CD14-positive monocyte (primary cell): Measurements from ENCODE around the gene FZD7. TPM values are rescaled to one million over a fixed set of nuclear protein-coding genes. Genes with fewer than 3 reads are reported as not detected.

Experiments used
- DNase-seq, 3 donors: peaks; one replicate each; pipeline ENCODE4 v3.0.0-alpha.2; 2011 to 2022
- H2AFZ ChIP-seq: 2 replicates; pipeline ENCODE4 v1.6.0; 2012; ENCODE audit warnings: mild to moderate bottlenecking, low read depth, low read length, inconsistent platforms; ENCODE audit not compliant: insufficient read depth, poor library complexity, severe bottlenecking
- H3K27ac ChIP-seq, 2 donors: 1 replicate in 1 of 2; 2 replicates in 1 of 2; pipeline ENCODE4 v1.5.1; 2012 to 2013; ENCODE audit warnings: low read length in 2 of 2, control low read depth in 1 of 2, inconsistent platforms in 1 of 2, low read depth in 1 of 2, mild to moderate bottlenecking in 1 of 2
- H3K27me3 ChIP-seq, 2 donors: one replicate each; pipeline versions ENCODE4 v1.6.0 to v1.6.1; 2011 to 2013; ENCODE audit warnings: low read length in 2 of 2; ENCODE audit not compliant: control insufficient read depth in 2 of 2, insufficient read depth in 2 of 2
- H3K36me3 ChIP-seq, 2 donors: replicated peaks in 1 of 2; 1 replicate in 1 of 2; 2 replicates in 1 of 2; pipeline versions ENCODE4 v1.5.1 to v1.6.1; 2012 to 2013; ENCODE audit warnings: low read length in 2 of 2, control low read depth in 1 of 2, inconsistent platforms in 1 of 2, mild to moderate bottlenecking in 1 of 2; ENCODE audit not compliant: insufficient read depth in 2 of 2, control insufficient read depth in 1 of 2
- H3K4me1 ChIP-seq, 2 donors: 1 replicate in 1 of 2; 2 replicates in 1 of 2; pipeline versions ENCODE4 v1.5.1 to v1.6.1; 2012 to 2013; ENCODE audit warnings: low read length in 2 of 2, control low read depth in 1 of 2, inconsistent platforms in 1 of 2, mild to moderate bottlenecking in 1 of 2, moderate library complexity in 1 of 2; ENCODE audit not compliant: insufficient read depth in 2 of 2, control insufficient read depth in 1 of 2
- H3K4me2 ChIP-seq: replicated peaks from 2 replicates; pipeline ENCODE3; 2012; ENCODE audit warnings: low read length, moderate library complexity, mild to moderate bottlenecking; ENCODE audit not compliant: poor library complexity, severe bottlenecking; ENCODE audit errors: extremely low read depth
- H3K4me3 ChIP-seq, 3 experiments: fragments of 200-600 bp in 1 of 3; sonication (generic) in 1 of 3; replicated peaks in 1 of 3; 1 replicate in 2 of 3; 2 replicates in 1 of 3; pipeline ENCODE4 v1.5.1; 2011 to 2013; ENCODE audit warnings: low read length in 3 of 3, mild to moderate bottlenecking in 3 of 3, control low read depth in 2 of 3, low read depth in 2 of 3, inconsistent platforms in 1 of 3, moderate library complexity in 1 of 3
- H3K79me2 ChIP-seq: 2 replicates; pipeline ENCODE4 v1.6.0; 2012; ENCODE audit warnings: mild to moderate bottlenecking, control low read depth, inconsistent platforms, low read length, moderate library complexity; ENCODE audit not compliant: insufficient read depth
- H3K9ac ChIP-seq: 2 replicates; pipeline ENCODE4 v1.6.0; 2017; ENCODE audit warnings: low read length, mild to moderate bottlenecking; ENCODE audit not compliant: insufficient read depth, poor library complexity, severe bottlenecking
- H3K9me3 ChIP-seq, 2 donors: replicated peaks in 1 of 2; 1 replicate in 1 of 2; 2 replicates in 1 of 2; pipeline versions ENCODE4 v1.5.1 to v1.6.1; 2012 to 2013; ENCODE audit warnings: low read length in 2 of 2, control low read depth in 1 of 2; ENCODE audit not compliant: control insufficient read depth in 1 of 2, insufficient read depth in 1 of 2
- H4K20me1 ChIP-seq: 2 replicates; pipeline ENCODE4 v1.6.0; 2012; ENCODE audit warnings: mild to moderate bottlenecking, low read length, control low read depth, moderate library complexity; ENCODE audit not compliant: insufficient read depth
- H3K27ac Mint-ChIP-seq, 7 donors: one replicate each; pipeline ENCODE4 v1.8.0; 2020; ENCODE audit warnings: mild to moderate bottlenecking in 7 of 7, mixed read lengths in 7 of 7, moderate library complexity in 6 of 7, inconsistent platforms in 2 of 7
- H3K27me3 Mint-ChIP-seq, 3 donors: one replicate each; pipeline ENCODE4 v1.8.0; 2021 to 2022; ENCODE audit warnings: low read depth in 3 of 3, mild to moderate bottlenecking in 3 of 3, mixed read lengths in 3 of 3, moderate library complexity in 3 of 3, inconsistent platforms in 1 of 3
- H3K36me3 Mint-ChIP-seq, 2 donors: one replicate each; pipeline ENCODE4 v1.8.0; 2020; ENCODE audit warnings: mixed read lengths in 2 of 2, inconsistent platforms in 1 of 2, mild to moderate bottlenecking in 1 of 2
- H3K4me1 Mint-ChIP-seq: one replicate; pipeline ENCODE4 v1.8.0; 2020; ENCODE audit warnings: mild to moderate bottlenecking, mixed read lengths
- H3K4me3 Mint-ChIP-seq, 2 donors: one replicate each; pipeline ENCODE4 v1.8.0; 2020; ENCODE audit warnings: mild to moderate bottlenecking in 2 of 2, mixed read lengths in 2 of 2, moderate library complexity in 1 of 2
- H3K9me3 Mint-ChIP-seq, 7 donors: one replicate each; pipeline ENCODE4 v1.8.0; 2020 to 2022; ENCODE audit warnings: mixed read lengths in 7 of 7, mild to moderate bottlenecking in 6 of 7, moderate library complexity in 6 of 7, inconsistent platforms in 2 of 7
- CTCF ChIP-seq: fragments of 200-600 bp; IDR thresholded peaks from one replicate; pipeline ENCODE4 v1.8.0; 2022; ENCODE audit warnings: antibody characterized with exemption, mild to moderate bottlenecking
- WGBS: methylation state at CpG from one replicate; pipeline ENCODE4 v1.1.5; 2013; ENCODE audit warnings: missing lambda C conversion rate; ENCODE audit not compliant: insufficient coverage; 5-methylcytosine and 5-hydroxymethylcytosine counted together
- intact Hi-C, 2 donors: fragments of 100-400 bp; cut with micrococcal nuclease; formaldehyde crosslinking; loops; one replicate each; pipeline versions ENCODE4 v1.15.0 to v1.15.1; 2023
- polyA plus RNA-seq, 3 donors: library from polyadenylated mRNA; depleted of rRNA in 1 of 3; unstranded in 2 of 3; stranded (reverse) in 1 of 3; fragments of 300-500 nt in 2 of 3; fragments of >200 nt in 1 of 3; fragmentation: Illumina TruSeq in 2 of 3; gene quantifications; 1 replicate in 2 of 3; 2 replicates in 1 of 3; pipeline ENCODE4 v1.2.3, GENCODE V29; 2012 to 2021

Gene FZD7
- polyA plus RNA-seq, 3 donors: 0.05 to 0.28 TPM; not detected in 1

- no CpG with 5 or more reads among the region's 2 CpGs for WGBS
- intact Hi-C loops: no loop called here
Observed at GRCh38 chr2:202066875-202067274, 33.2 kb downstream of the FZD7 start.

GRCh38 chr2:202067589-202067988 is 33.9 kb downstream of the FZD7 start:
- H3K36me3 ChIP-seq: no peaks in the 10 kb centered on the region
- no peaks in the 10 kb centered on the region for H3K9me3 ChIP-seq
- no peak for DNase-seq
- no peaks in the 10 kb centered on the region for H3K4me1 ChIP-seq
- no peaks in the 10 kb centered on the region for H3K79me2 ChIP-seq
- H3K4me3 ChIP-seq: no peak overlapping the region
- WGBS: no CpG with 5 or more reads among the region's 1 CpG
- Mint-ChIP-seq H3K36me3 (no peaks in the 10 kb centered on the region), H3K4me1 (no peaks in the 10 kb centered on the region), H3K27ac (no peak overlapping the region), H3K4me3 (no peak overlapping the region), H3K9me3 (no peaks in the 10 kb centered on the region), H3K27me3 (peaks cover 0 to 3% (median 1%) of the 10 kb centered on the region in 3 donors)
- no peak overlapping the region for H2AFZ ChIP-seq
- H3K27me3 ChIP-seq: no peaks in the 10 kb centered on the region
- H3K9ac ChIP-seq: no peak overlapping the region
- H3K27ac ChIP-seq: no peak overlapping the region
- H3K4me2 ChIP-seq: no peak overlapping the region
- intact Hi-C loops: no loop called here
- H4K20me1 ChIP-seq: no peaks in the 10 kb centered on the region
- TF ChIP-seq CTCF: no peak

More at GRCh38 chr2:202066875-202067274, 33.2 kb downstream of the FZD7 start:
- Histone ChIP-seq H3K27ac (no peak overlapping the region), H3K27me3 (no peaks in the 10 kb centered on the region), H3K4me2 (no peak overlapping the region), H3K36me3 (no peaks in the 10 kb centered on the region), H3K4me3 (no peak overlapping the region), H3K4me1 (no peaks in the 10 kb centered on the region), H4K20me1 (no peaks in the 10 kb centered on the region), H2AFZ (no peak overlapping the region), H3K9me3 (no peaks in the 10 kb centered on the region), H3K79me2 (no peaks in the 10 kb centered on the region), H3K9ac (no peak overlapping the region)
- no peaks in the 10 kb centered on the region for H3K9me3 Mint-ChIP-seq
- H3K27me3 Mint-ChIP-seq: peaks cover 0 to 4% (median 3%) of the 10 kb centered on the region in 3 donors
- TF ChIP-seq CTCF: no peak
- H3K36me3 Mint-ChIP-seq: no peaks in the 10 kb centered on the region
- no peak for DNase-seq
- H3K27ac Mint-ChIP-seq: no peak overlapping the region
- H3K4me1 Mint-ChIP-seq: no peaks in the 10 kb centered on the region
- no peak overlapping the region for H3K4me3 Mint-ChIP-seq
